ENCODE data around the gene VGLL4.
"Not testable (repeated sequence)": the region's sequence is repeated elsewhere in the genome, so short reads cannot be mapped to it uniquely, and the experiment has no call there.

Gene VGLL4

GRCh38 chr3:11572660-11573059 is 71.1 kb downstream of the VGLL4 start:
- ATAC-seq, result not testable (repeated sequence)

- ATAC-seq, result no peak
- no peak for TF ChIP-seq ZC3H10 (CRISPR knock-in tag; IDR thresholded peaks at IDR 0.05)
- TF ChIP-seq SNAI2 (CRISPR knock-in tag; IDR thresholded peaks at IDR 0.05), result no peak
- no peak for TF ChIP-seq GLIS3 (CRISPR knock-in tag; IDR thresholded peaks at IDR 0.05)
- no peak for TF ChIP-seq OSR1 (CRISPR knock-in tag; IDR thresholded peaks at IDR 0.05)
- TF ChIP-seq PATZ1 (CRISPR knock-in tag; IDR thresholded peaks at IDR 0.05; ENCODE audit: borderline replicate concordance), result no peak
- no peak for TF ChIP-seq POU6F1 (CRISPR knock-in tag; IDR thresholded peaks at IDR 0.05; ENCODE audit: borderline replicate concordance, low read depth)
- TF ChIP-seq CREB5 (CRISPR knock-in tag; IDR thresholded peaks at IDR 0.05; ENCODE audit: low read depth), result no peak
- no peak for TF ChIP-seq TSHZ2 (CRISPR knock-in tag; IDR thresholded peaks at IDR 0.05)
- no peak for TF ChIP-seq CSRNP3 (CRISPR knock-in tag; IDR thresholded peaks at IDR 0.05)
- TF ChIP-seq ZNF70 (CRISPR knock-in tag; IDR thresholded peaks at IDR 0.05), result no peak
- TF ChIP-seq ZNF565 (CRISPR knock-in tag; conservative IDR thresholded peaks at IDR 0.05; ENCODE audit: low read depth), result no peak
- no peak for TF ChIP-seq TOX (CRISPR knock-in tag; IDR thresholded peaks at IDR 0.05; ENCODE audit: borderline replicate concordance)
- TF ChIP-seq ARNTL (CRISPR knock-in tag; IDR thresholded peaks at IDR 0.05; ENCODE audit: borderline replicate concordance, low read depth), result no peak
- TF ChIP-seq ZFP30 (CRISPR knock-in tag; IDR thresholded peaks at IDR 0.05), result no peak
- no peak for TF ChIP-seq ZFP3 (CRISPR knock-in tag; IDR thresholded peaks at IDR 0.05)
- TF ChIP-seq PPARA (CRISPR knock-in tag; IDR thresholded peaks at IDR 0.05; ENCODE audit: borderline replicate concordance), result no peak
- TF ChIP-seq BACH2 (CRISPR knock-in tag; IDR thresholded peaks at IDR 0.05; ENCODE audit: borderline replicate concordance), result no peak
- no peak for TF ChIP-seq ZNF8 (CRISPR knock-in tag; IDR thresholded peaks at IDR 0.05)
- TF ChIP-seq CSDC2 (CRISPR knock-in tag; IDR thresholded peaks at IDR 0.05), result no peak
Measured at GRCh38 chr3:11570789-11571495, 72.8 kb downstream of the VGLL4 start.

- ATAC-seq, result no peak
- TF ChIP-seq ZFP3 (CRISPR knock-in tag; IDR thresholded peaks at IDR 0.05) (no peak), ZNF70 (CRISPR knock-in tag; IDR thresholded peaks at IDR 0.05) (no peak), ZC3H10 (CRISPR knock-in tag; IDR thresholded peaks at IDR 0.05) (no peak)
Measured at GRCh38 chr3:11570251-11570650, 73.5 kb downstream of the VGLL4 start.

Measured in SK-N-SH treated with all-trans-retinoic acid at 6 μM for 48 hours (cell line).